NCI-H460 (cell line): ENCODE data around the gene UNC13C. TPM values are rescaled to one million over a fixed set of nuclear protein-coding genes. Genes with fewer than 3 reads are reported as not detected.

Source experiments
- DNase-seq: peaks from one replicate; pipeline ENCODE4 v3.0.0-alpha.2; 2016; ENCODE audit warnings: low read depth; ENCODE audit errors: extremely low read depth
- total RNA-seq: library from RNA; depleted of rRNA; stranded (reverse); fragments of >200 nt; shearing (Covaris generic); gene quantifications from 2 replicates; pipeline ENCODE4 v1.2.3, GENCODE V29; 2014

Gene UNC13C
- total RNA-seq, 1 experiment from 2014 or later, result not detected

DNA sequence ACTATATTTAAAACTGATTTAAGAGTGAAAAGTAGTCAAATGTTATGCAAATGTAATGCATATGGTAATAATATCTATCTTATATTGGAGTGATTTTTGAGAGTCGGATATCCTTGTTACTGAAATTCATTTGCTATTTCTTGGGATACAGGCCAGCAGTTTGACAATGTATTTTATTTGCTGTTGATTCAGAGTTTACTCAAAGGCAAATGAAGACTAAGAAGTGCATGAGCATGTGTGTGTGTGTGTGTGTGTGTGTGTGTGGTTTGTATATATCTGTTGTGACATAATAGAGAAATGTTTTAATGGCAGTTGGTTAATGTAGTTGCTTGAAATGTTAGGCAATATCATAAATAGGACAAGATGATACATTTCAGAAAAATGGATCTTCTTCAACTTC, 39.0 kb downstream of the UNC13C start:
- no peak for DNase-seq

DNA sequence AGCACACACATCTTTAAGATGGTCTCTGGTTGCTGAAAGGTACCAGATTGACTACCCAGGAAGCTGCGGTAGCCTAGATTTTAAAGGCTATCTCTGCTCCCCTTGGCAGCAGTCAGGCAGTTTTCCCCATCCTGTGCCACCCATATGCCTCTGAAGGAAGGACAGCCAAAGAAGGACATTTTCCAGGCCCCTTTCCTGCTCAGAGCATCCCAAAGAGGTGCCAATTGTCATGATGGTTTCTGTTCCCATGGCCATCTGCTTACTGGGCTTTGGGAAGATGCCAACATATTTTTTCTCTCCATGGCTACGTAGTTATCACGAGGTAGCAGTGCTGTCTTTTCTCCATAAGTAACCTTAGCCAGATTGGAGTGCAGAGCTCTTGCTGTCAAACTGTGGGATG, 39.7 kb downstream of the UNC13C start:
- no peak for DNase-seq

DNA sequence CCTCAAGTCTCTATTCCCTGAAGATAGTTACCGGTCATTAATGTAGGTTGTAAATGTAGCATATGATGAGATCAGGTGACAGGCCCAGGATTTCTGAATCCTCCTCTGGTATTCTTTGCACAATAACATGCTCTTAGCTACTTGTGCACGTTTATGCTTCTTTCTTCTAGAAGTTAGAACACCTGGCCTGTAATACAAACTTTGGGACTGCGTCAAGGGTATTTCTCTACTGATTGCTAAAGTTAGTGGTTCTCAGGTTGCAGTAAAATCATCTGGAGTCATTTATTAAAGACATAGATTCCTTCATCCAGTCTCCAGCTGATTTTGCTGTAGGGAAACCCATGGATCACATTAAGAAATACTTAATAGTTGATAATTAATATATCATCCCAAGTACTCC, 48.0 kb downstream of the UNC13C start:
- no peak for DNase-seq

DNA sequence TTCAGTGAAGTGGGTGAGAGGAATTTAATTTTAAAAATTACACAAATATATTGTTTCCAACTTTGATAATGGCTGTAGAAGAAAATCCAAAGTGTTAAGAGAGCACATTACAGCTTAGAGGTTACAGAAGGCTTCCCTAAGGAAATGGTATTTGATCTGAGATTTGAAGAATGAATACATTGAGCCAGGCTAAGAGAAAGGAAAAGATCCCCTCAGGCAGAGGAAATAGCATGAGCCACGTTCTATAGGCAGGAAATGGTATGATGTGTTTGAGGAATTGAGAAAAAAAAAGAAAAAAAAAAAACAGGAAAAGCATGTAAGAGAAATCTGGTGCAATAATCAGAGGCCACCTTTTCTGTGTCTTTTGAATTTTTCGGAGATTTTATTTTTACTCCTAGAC, 48.6 kb downstream of the UNC13C start:
- no peak for DNase-seq

GRCh38 chr15:54029081-54029480, 50.8 kb downstream of the UNC13C start:
- DNase-seq, result no peak

DNA sequence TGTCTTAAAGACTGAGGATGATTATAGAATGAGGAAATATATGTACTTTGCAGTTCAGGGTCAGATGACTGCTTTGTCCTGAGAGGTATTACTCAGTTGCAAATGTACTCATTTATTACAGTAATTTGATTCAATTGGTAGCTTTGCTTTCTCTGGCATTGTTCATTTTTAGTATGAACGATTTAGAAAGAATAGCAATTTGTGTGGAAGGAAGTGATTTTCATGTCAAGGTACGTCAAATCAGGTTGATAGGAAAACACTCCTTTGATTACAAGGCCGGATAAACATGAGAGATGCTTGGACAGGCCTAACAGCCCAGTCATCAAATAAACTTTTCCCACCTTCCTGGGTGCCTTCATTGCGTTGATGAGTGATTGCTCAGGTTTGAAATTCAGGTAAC, 53.8 kb downstream of the UNC13C start:
- no peak for DNase-seq

DNA sequence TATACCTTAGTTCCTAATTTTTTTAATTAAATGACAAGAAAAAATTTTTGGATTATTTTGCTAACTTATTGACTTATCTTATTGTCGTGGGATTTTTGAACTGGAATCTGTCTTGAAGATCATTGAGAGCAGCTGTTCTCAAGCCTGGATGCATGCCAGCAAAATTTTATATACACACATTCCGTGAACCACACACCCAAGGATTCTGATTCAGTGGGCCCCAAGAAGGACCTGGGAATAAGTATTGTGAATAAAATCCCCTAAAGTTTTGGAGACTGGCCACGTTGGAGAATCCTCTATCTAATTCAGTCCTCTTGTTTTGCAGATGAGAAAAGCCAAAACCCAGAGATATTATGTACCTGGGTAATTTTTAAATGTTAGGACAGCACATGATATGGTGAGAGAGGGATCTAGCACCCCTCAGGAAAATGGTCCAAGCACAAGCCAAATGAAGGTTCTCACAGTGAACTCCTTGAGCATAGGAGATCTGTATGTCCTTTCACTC, 55.2 kb downstream of the UNC13C start:
- DNase-seq, result no peak

DNA sequence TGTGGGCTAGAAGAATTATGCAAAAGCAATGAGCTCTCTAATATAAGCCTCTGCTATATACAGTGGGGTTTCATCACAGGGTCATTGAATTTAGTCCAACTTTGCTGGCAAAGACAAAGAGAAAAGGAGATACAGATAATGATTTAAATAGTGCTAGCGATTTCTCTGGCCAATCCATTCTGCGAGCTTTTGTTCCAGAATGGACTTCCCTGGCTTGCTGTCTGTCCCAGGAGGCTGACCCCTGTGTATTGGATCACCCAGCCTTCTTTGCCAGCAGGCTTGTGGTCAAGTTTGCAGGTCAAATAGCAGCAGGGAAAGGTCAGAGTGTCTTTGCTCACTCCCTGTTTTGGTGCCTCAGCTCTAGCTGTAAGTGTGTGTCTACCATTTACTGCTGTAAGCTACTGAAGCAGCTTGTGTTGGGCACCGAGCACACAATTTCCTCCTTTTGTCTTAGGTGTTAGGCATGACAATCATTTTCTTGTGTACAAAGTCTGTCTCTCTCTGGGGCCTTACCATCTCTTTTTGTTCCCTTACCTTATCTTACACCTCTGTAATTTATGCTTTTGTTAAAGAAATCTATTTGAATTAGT, 55.7 kb downstream of the UNC13C start:
- no peak for DNase-seq

DNA sequence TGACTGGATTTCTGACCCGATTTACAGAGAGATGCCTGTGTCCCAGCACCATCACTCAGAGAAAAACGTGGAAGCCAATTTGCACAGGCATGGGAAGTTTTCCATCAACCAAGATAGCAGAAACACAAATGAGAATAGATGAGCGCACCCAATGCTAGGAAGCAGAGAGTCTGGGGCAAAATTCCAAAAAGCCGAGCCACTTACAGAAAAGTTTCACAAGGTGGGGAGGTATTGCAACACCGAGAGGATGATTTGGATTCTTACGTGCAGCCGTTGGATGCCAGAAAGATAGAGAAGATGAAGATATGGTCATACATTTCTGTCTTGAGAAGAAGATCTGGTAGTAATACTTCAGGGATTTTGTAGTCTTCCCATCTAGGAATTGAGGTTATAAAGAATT, 57.4 kb downstream of the UNC13C start:
- DNase-seq, result no peak

DNA sequence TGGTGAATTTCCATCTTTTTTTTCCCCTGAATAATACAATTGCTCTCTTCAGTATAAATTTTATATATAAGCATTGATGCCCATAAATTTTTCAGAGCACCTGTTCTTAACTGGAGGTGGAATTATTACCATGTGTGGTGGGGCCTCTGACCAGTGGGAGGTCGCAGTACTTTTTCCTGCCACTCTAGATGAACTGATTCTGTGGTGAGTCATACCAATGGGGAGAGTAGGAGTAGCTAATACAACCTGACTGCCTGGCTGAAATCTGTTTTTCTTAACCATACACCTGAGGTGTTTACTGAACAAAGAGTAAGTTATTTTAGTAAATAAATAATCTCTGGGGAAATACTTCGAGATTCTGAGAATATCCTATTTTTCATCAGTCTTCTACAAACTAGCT, 67.2 kb downstream of the UNC13C start:
- DNase-seq, result no peak

GRCh38 chr15:54046093-54046492, 67.9 kb downstream of the UNC13C start:
- DNase-seq, result no peak

GRCh38 chr15:54064365-54064764, 86.1 kb downstream of the UNC13C start:
- no peak for DNase-seq

- no peak for DNase-seq
Measured at GRCh38 chr15:54066403-54066802, 88.2 kb downstream of the UNC13C start.

GRCh38 chr15:54082836-54083492, 104.7 kb downstream of the UNC13C start:
- DNase-seq, result no peak

- DNase-seq, result no peak
Measured at GRCh38 chr15:54083501-54083900, 105.3 kb downstream of the UNC13C start.

DNA sequence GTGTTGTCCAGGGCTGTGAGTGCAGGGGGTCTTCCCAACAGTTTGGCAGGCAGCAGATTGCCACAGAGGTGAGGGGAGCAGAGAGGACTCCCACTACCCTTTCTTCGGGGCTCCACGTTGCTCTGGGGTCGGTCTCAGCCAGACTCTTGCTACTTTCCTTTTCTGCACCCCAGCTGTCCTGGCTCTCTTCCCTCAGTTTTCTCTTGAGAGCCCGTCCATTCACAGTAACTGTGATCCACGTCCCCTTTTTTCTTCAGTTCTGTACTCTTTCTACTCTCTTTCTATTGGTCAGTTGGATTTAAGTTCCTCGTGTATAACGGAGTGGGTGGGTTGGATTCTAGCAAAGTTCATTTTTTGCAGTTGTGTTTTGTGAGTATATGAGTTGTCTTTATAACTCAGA, 105.8 kb downstream of the UNC13C start:
- no peak for DNase-seq

GRCh38 chr15:54088837-54089236, 110.6 kb downstream of the UNC13C start:
- no peak for DNase-seq

DNA sequence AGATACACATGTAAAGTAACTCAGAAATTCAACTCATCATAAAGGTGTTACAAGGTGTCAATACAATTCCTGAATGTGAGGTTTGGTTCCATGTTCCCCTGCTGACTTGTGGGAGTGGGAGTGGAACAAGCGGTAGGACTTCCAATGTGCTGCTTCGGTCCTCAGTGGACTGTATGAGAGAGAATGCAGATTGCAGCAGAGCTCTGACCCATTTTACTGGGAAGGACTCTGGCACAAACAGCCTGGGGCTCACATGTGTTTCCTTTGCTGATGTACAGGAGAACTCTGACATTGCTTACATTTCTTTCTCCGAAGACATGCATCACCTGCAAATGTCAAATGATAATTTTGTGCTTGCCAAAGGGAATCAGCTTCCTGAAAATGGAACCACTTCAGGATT, 111.5 kb downstream of the UNC13C start:
- DNase-seq, result no peak

DNA sequence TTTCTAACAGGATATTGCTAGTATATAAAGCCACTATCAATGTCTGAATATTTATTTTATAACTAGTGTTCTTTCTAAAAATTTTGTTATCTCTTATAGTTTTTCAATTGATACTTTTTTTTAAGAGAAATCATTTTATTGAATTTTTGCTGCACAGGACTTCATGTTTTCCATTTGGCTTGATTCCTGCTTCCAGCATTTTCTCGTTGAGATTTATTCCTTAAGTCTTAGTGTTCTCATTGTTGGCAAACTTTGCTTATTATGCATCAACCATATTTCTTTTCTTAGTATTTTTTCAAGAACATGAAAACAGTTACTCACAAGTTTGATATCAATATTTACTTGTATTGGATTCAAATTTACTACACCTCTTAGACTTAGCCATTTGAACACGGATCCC, 113.4 kb downstream of the UNC13C start:
- no peak for DNase-seq

DNA sequence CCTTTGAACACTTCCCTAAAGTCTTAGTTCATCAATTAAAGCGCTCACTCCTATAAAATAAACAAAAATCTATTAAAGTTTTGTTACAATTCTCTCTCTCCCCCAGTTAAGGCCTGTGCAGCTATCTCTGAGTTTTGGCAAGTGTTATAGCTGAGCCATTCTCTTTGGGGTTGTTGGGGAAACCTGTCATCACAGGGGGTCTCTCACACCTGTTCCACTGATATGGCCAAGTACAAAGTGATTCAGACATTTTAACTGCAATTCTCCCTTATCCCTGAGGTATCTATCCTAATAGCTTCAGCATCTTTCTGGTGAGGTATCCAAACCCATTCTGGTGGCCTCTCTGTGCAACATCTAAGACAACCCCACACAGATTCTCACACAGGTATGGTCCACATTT, 116.4 kb downstream of the UNC13C start:
- DNase-seq, result no peak

DNA sequence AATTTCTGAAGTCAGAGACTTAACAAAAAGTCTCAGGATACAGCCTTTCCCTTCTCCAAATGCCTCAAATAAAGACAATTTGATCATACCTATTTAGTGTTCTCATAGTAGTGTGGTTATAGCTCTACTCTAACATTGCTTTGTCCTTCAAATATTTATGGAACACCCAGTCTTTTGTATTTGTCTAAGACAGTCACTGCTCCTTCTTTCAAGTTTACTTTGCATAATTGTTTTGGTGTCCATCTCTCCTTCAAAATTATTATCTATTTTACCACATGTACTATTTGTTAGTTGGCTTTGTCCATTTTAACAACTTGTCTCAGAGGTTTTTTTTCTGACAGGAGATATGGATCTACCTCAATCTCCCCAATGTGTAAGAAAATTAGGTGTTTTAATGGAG, 118.8 kb downstream of the UNC13C start:
- DNase-seq, result no peak

DNA sequence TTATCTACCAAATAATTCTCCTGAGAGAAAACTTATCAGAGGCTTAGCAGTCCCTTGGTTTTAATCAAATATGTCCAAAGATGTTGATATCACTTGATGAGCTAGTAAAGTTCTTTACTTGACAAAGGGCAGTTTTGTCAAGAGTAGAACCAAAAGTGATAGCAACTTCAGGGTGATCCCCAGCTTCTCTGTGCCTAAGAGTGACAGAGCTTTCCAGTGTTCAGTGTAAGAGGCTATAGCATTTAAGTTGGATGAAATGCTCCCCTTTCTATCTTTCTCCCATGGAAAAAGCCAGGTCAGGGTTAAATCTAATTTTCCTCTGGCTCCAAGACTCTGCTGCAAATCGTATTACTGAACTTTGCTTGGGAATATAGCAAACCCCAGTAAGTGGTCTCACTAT, 120.8 kb downstream of the UNC13C start:
- DNase-seq, result no peak
